ENCODE data around the gene TRIM31. TPM values are rescaled to one million over a fixed set of nuclear protein-coding genes. Genes with fewer than 3 reads are reported as not detected.

The TRIM31 gene
- total RNA-seq = not detected

GRCh38 chr6:30113003-30113759, at the start of gene TRIM31:
Gene TRIM31 (minus strand): TSS chr6:30113090. CDS start chr6:30112805, 285 bp downstream.
- ATAC-seq (ENCODE audit: low FRiP score) (no peak), DNase-seq (ENCODE audit: low spot score) (no peak)
- TF ChIP-seq CTCF (IDR thresholded peaks at IDR 0.05) = no peak

- no peak for ATAC-seq (ENCODE audit: low FRiP score)
- no peak for DNase-seq (ENCODE audit: low spot score)
These were observed 49.6 kb upstream of the TRIM31 start for GRCh38 chr6:30162265-30163089.

GRCh38 chr6:30160785-30161531, 48.1 kb upstream of the TRIM31 start, which contains the start of gene TRIM10:
Gene TRIM10 (minus strand): TSS chr6:30161211. CDS start chr6:30160858, 353 bp downstream.
- no peak for ATAC-seq (ENCODE audit: low FRiP score)
- no peak for DNase-seq (ENCODE audit: low spot score)
- no peak for TF ChIP-seq CTCF (IDR thresholded peaks at IDR 0.05)

More at GRCh38 chr6:30162265-30163089, 49.6 kb upstream of the TRIM31 start:
- TF ChIP-seq CTCF (IDR thresholded peaks at IDR 0.05) = no peak

GRCh38 chr6:30160008-30160784, 47.3 kb upstream of the TRIM31 start:
- DNase-seq (ENCODE audit: low spot score) (no peak), ATAC-seq (ENCODE audit: low FRiP score) (no peak)
- no peak for TF ChIP-seq CTCF (IDR thresholded peaks at IDR 0.05)

- ATAC-seq (ENCODE audit: low FRiP score) (no peak), DNase-seq (ENCODE audit: low spot score) (no peak)
- TF ChIP-seq CTCF (IDR thresholded peaks at IDR 0.05) = no peak
These were observed 45.7 kb upstream of the TRIM31 start for GRCh38 chr6:30158475-30159040.

GRCh38 chr6:30157999-30158398, 45.1 kb upstream of the TRIM31 start:
- no peak for TF ChIP-seq CTCF (IDR thresholded peaks at IDR 0.05)
- no peak for ATAC-seq (ENCODE audit: low FRiP score)
- no peak for DNase-seq (ENCODE audit: low spot score)

Measured in omental fat pad (tissue), 4 donors.